Naive thymus-derived CD8-positive, alpha-beta T cell (primary cell): ENCODE results near the gene RNFT2. TPM values are rescaled to one million over a fixed set of nuclear protein-coding genes. Genes with fewer than 3 reads are reported as not detected.

Source experiments
- ATAC-seq, 2 donors: fragments of 150-1000 bp; cut with Tn5 transposase in 1 of 2; sonication (Bioruptor Pico), chemical (Tn5 transposase) in 1 of 2; 1 replicate in 1 of 2; 2 replicates in 1 of 2; pipeline ENCODE4 v1.10.0; 2021; ENCODE audit warnings: mild to moderate bottlenecking in 2 of 2, moderate library complexity in 2 of 2
- POLR2A ChIA-PET: fragments of 350-600 bp; sonication (Branson Sonifier 250); formaldehyde crosslinking; loops from one replicate; lab custom pipeline; 2021; ENCODE audit warnings: antibody characterized with exemption; lab: Charles Lee
- DNase-seq, 10 donors: peaks; one replicate each; pipeline versions ENCODE4 v3.0.0 to v3.0.0-alpha.2; 2020 to 2022
- H3K27ac Mint-ChIP-seq, 10 donors: one replicate each; pipeline ENCODE4 v1.8.0; 2020 to 2022; ENCODE audit warnings: mild to moderate bottlenecking in 10 of 10, mixed read lengths in 10 of 10, moderate library complexity in 4 of 10, inconsistent platforms in 1 of 10
- H3K27me3 Mint-ChIP-seq, 5 donors: one replicate each; pipeline ENCODE4 v1.8.0; 2021 to 2022; ENCODE audit warnings: mixed read lengths in 5 of 5
- H3K36me3 Mint-ChIP-seq, 3 donors: one replicate each; pipeline ENCODE4 v1.8.0; 2020 to 2022; ENCODE audit warnings: mixed read lengths in 3 of 3, mild to moderate bottlenecking in 2 of 3, inconsistent platforms in 1 of 3
- H3K4me1 Mint-ChIP-seq, 4 donors: one replicate each; pipeline ENCODE4 v1.8.0; 2021 to 2022; ENCODE audit warnings: mixed read lengths in 4 of 4
- H3K4me3 Mint-ChIP-seq, 10 donors: one replicate each; pipeline ENCODE4 v1.8.0; 2020 to 2022; ENCODE audit warnings: mild to moderate bottlenecking in 10 of 10, mixed read lengths in 10 of 10, moderate library complexity in 6 of 10, inconsistent platforms in 1 of 10
- H3K9me3 Mint-ChIP-seq, 9 donors: one replicate each; pipeline ENCODE4 v1.8.0; 2020 to 2022; ENCODE audit warnings: mixed read lengths in 9 of 9, mild to moderate bottlenecking in 3 of 9, inconsistent platforms in 1 of 9, moderate library complexity in 1 of 9
- polyA plus RNA-seq, 3 donors: library from polyadenylated mRNA; unstranded; fragments of 300-500 nt; fragmentation: Illumina TruSeq; gene quantifications; one replicate each; pipeline ENCODE4 v1.2.3, GENCODE V29; 2021
- total RNA-seq, 8 experiments: library from RNA in 2 of 8; stranded (reverse) in 2 of 8; gene quantifications; one replicate each; pipeline ENCODE4 v1.2.3 and lab custom pipeline; 2021 to 2026

Gene RNFT2
- total and polyA plus RNA-seq, 5 experiments from 2014 or later, result 1.9 to 7.2 (median 2.4) TPM

DNA sequence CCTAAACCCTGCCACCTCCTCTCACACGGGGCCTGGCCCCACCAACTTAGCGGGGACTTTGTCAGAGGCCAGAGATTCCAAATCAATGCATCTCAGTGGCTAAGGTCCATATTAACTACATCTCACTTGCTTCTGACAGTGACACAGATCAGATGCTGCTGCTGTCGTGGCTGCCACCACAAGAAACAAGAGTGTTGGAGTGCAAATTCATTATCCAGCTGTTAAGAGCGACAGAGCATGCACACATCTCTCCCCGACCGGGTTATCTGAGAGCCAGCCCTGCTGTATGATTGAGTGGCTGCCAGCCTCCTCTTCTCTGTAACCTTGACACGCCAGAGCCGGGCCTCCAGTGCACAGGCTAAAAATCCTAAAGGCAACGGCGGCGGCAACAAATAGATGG lies 40.4 kb upstream of the RNFT2 start:
- no peak overlapping the region for H3K4me3 Mint-ChIP-seq
- H3K4me1 Mint-ChIP-seq, result peaks cover 3 to 33% (median 16%) of the 10 kb centered on the region in 4 donors
- POLR2A ChIA-PET, result no interaction called here
- ATAC-seq (no peak), DNase-seq (no peak)
- no peaks in the 10 kb centered on the region for H3K36me3 Mint-ChIP-seq
- H3K9me3 Mint-ChIP-seq, result no peaks in the 10 kb centered on the region
- peaks cover 15 to 41% (median 27%) of the 10 kb centered on the region in 5 donors for H3K27me3 Mint-ChIP-seq
- peak overlapping the region in 2 of 10 donors; percentile 24 to 52 for H3K27ac Mint-ChIP-seq

- peaks cover 3 to 30% (median 14%) of the 10 kb centered on the region in 4 donors for H3K4me1 Mint-ChIP-seq
- H3K27me3 Mint-ChIP-seq, result peaks cover 12 to 40% (median 25%) of the 10 kb centered on the region in 5 donors
- H3K4me3 Mint-ChIP-seq, result no peak overlapping the region
- H3K9me3 Mint-ChIP-seq, result no peaks in the 10 kb centered on the region
- ATAC-seq (no peak), DNase-seq (no peak)
- no peak overlapping the region for H3K27ac Mint-ChIP-seq
- H3K36me3 Mint-ChIP-seq, result no peaks in the 10 kb centered on the region
- POLR2A ChIA-PET, result no interaction called here
These were observed 40.0 kb upstream of the RNFT2 start for GRCh38 chr12:116698116-116698515.

DNA sequence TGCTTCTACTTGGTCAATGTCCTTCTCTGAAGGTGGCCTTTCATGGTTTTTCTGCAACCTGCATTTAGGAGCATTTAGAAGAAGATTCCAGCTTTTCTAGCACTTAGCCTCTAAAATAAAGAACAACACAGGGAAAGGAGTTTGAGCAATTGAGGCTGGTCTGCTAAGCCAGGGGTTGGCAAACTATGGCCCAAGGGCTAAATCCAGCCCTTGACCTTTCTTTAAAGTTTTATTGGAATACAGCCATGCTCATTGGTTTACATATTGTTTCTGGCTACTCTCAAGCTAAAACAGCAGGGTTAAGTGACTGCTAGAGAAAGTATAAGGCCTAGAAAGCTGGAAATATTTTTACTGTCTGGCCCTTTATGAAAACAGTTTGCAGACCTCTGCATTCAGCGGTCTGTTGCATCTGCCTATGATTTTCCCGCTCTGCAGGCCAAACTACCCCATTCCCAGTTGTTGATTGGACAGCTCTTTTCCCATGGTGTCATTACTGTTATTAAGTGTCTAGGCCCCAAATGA lies 39.5 kb upstream of the RNFT2 start:
- DNase-seq, result no peak
- no peaks in the 10 kb centered on the region for H3K36me3 Mint-ChIP-seq
- H3K4me1 Mint-ChIP-seq, result peaks cover 4 to 27% (median 12%) of the 10 kb centered on the region in 4 donors
- H3K27me3 Mint-ChIP-seq, result peaks cover 15 to 40% (median 25%) of the 10 kb centered on the region in 5 donors
- H3K9me3 Mint-ChIP-seq, result no peaks in the 10 kb centered on the region
- H3K4me3 Mint-ChIP-seq, result no peak overlapping the region
- no peak for ATAC-seq
- POLR2A ChIA-PET, result no interaction called here
- H3K27ac Mint-ChIP-seq, result no peak overlapping the region

GRCh38 chr12:116700066-116700465 lies 38.0 kb upstream of the RNFT2 start:
- no peak for ATAC-seq
- H3K27me3 Mint-ChIP-seq, result peaks cover 9 to 27% (median 15%) of the 10 kb centered on the region in 5 donors
- no peak overlapping the region for H3K27ac Mint-ChIP-seq
- H3K36me3 Mint-ChIP-seq, result no peaks in the 10 kb centered on the region
- POLR2A ChIA-PET, result no interaction called here
- DNase-seq, result no peak
- no peak overlapping the region for H3K4me3 Mint-ChIP-seq
- H3K9me3 Mint-ChIP-seq, result no peaks in the 10 kb centered on the region
- peaks cover 2 to 13% (median 6%) of the 10 kb centered on the region in 4 donors for H3K4me1 Mint-ChIP-seq

DNA sequence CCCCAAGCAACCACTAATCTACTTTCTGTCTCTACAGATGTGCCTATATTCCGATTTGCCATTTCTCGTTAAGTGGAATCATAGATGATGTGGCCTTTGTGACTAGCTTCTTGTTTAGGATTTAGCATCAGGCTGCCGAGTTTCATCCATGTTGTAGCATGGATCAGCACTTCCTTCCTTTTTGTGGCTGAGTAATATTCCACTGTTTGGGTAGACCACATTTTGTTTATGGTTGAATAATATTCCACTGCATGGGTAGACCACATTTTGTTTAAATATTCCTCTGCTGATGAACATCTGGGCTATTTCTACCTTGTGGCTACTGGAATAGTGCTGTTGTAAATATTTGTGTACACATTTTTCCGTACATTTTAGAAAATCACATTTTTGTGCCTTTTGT lies 36.7 kb upstream of the RNFT2 start:
- ATAC-seq (no peak), DNase-seq (no peak)
- POLR2A ChIA-PET, result no interaction called here
- Mint-ChIP-seq H3K36me3 (no peaks in the 10 kb centered on the region), H3K4me3 (no peak overlapping the region), H3K27ac (no peak overlapping the region), H3K27me3 (peaks cover 5 to 14% (median 6%) of the 10 kb centered on the region in 5 donors), H3K9me3 (no peaks in the 10 kb centered on the region), H3K4me1 (peaks cover 2 to 6% (median 2%) of the 10 kb centered on the region in 4 donors)

DNA sequence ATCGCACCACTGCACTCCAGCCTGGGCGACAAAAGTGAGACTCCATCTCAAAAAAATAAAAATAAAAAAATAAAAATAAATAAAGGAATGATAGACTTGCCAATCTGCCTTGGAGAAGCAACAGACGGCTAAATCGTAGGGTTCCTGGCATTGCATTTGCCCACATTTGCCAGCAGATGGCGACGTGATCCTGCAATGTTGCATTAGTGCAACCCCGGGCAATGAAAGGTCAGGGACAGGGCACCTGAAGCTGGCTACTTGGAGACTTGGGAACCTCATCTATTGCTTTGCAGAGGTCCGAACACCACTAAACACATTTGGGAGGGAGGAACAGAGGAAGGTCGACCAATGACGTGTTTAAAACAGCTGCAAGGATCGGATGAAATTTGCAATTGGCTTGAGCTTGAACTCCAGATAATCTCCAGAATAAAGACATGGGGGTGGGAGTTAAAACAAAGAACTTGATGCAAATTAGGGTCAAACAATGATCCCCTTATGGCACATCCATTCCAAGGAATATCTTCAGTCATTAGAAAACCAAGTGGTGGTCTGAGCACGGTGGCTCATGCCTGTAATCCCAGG lies 34.8 kb upstream of the RNFT2 start:
- H3K36me3 Mint-ChIP-seq, result no peaks in the 10 kb centered on the region
- POLR2A ChIA-PET, result no interaction called here
- peaks cover 2 to 9% (median 4%) of the 10 kb centered on the region in 5 donors for H3K27me3 Mint-ChIP-seq
- peak overlapping the region in 1 of 10 donors; percentile 55 for H3K4me3 Mint-ChIP-seq
- H3K9me3 Mint-ChIP-seq, result no peaks in the 10 kb centered on the region
- ATAC-seq (peak; percentile 58 to 79), DNase-seq (peak; percentile 40 to 81 (median 58))
- peak overlapping the region in 1 of 10 donors; percentile 74 for H3K27ac Mint-ChIP-seq
- H3K4me1 Mint-ChIP-seq, result peaks cover 2 to 8% (median 7%) of the 10 kb centered on the region in 4 donors

DNA sequence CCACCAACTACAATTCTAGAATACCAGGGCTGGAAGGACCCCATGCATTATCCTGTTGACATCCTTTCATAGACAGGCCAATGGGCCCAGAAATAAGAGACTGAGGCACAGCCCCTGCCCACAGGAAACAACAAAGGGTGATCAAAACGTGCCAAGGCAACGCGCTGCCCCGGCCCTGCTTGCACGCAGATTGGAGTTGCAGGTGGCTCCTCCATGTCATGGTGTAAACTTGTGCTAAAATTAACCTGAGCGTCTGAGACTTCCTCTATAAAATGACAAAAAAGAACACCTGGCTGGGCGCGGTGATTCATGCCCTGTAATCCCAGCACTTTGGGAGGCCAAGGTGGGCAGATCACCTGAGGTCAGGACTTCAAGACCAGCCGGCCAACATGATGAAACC lies 30.4 kb upstream of the RNFT2 start:
- Mint-ChIP-seq H3K27me3 (peaks cover 2 to 18% (median 4%) of the 10 kb centered on the region in 5 donors), H3K9me3 (no peaks in the 10 kb centered on the region), H3K4me1 (peaks cover 8 to 18% (median 17%) of the 10 kb centered on the region in 4 donors), H3K27ac (peak overlapping the region in 1 of 10 donors; percentile 44), H3K4me3 (no peak overlapping the region), H3K36me3 (no peaks in the 10 kb centered on the region)
- POLR2A ChIA-PET, result no interaction called here
- no peak for ATAC-seq
- DNase-seq, result no peak

DNA sequence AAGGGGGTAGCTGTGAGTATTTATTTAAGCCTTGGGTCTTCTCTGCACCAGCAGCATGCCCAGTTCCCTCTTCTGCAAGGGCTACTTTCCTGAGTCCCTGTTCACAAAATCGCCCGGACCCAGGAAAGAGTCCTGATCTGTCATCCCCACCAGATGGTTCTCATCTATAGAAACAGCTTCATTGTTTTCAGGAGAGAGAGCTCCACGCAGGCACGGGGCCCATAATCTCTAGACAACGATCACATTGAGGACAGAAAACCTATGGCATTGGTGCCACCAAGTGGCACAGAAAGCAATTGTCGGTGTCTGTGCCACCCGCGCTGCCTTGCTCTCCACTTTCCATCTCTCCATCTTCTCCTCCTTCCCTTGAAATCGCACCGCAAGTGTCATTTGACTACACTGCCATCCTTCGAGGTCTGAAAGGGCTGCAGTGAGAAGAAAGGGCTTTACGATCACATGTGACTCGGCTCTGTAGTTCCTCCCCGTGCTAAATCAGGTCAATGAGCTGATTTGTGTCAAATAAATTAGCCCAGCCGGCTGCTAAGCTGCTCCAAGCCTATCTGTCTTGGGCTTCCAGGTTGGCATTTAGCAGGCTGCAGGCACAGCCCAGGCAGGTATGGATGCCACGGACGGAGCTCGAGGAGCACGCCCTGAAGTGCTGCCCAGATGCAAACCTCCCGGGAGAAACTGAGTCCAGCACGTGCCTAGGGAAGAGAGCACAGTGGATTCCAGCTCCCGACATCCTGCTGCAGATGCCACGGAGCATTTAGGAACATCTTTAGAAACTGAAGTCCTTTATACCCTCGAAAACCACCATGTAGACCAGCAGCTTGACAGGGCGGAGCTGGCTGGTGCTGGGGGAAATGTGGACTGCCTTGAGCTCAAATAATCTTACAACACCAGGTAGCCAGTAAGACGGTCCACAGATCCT lies 29.0 kb upstream of the RNFT2 start:
- POLR2A ChIA-PET, result interaction anchor here (0.5 to 0.6 kb wide), 2 partner anchors 17 to 375 kb away, joined by 5 to 6 read pairs; no protein-coding TSS in a partner anchor
- peak overlapping the region; percentile 2 to 74 (median 58) for H3K4me3 Mint-ChIP-seq
- peaks cover 0 to 2% (median 0%) of the 10 kb centered on the region in 3 donors for H3K36me3 Mint-ChIP-seq
- H3K4me1 Mint-ChIP-seq, result peaks cover 7 to 15% (median 13%) of the 10 kb centered on the region in 4 donors
- H3K27ac Mint-ChIP-seq, result peak overlapping the region in 4 of 10 donors; percentile 34 to 54 (median 42)
- peaks cover 0 to 8% (median 2%) of the 10 kb centered on the region in 5 donors for H3K27me3 Mint-ChIP-seq
- DNase-seq, result peak; percentile 24 to 69 (median 48)
- ATAC-seq, result peak; percentile 90 to 96
- H3K9me3 Mint-ChIP-seq, result no peaks in the 10 kb centered on the region

DNA sequence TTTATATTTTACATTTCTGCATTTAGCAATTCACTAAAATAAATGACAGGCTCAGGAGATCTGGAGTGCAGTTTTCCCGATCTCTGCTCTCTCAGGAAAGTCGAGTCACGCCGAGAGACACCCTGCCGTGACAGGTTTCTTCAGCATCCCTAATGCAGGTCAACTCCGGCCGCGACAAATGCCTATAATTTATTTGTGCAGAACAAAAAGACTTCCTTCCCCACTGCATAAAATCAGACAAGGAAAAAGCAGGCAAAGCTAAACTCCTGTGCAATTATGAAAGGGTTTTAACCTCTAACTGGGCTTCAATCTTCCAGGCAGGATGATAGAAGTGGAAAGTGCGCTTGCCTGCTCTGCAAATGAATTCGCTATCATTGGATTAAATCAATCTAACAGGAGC lies 28.3 kb upstream of the RNFT2 start:
- no peak for ATAC-seq
- Mint-ChIP-seq H3K27ac (no peak overlapping the region), H3K4me3 (no peak overlapping the region), H3K36me3 (peaks cover 0 to 4% (median 0%) of the 10 kb centered on the region in 3 donors), H3K4me1 (peaks cover 7 to 17% (median 13%) of the 10 kb centered on the region in 4 donors), H3K9me3 (no peaks in the 10 kb centered on the region), H3K27me3 (peaks cover 0 to 8% (median 2%) of the 10 kb centered on the region in 5 donors)
- no peak for DNase-seq
- POLR2A ChIA-PET, result interaction anchor here (0.5 to 0.6 kb wide), 2 partner anchors 17 to 53 kb away, joined by 3 to 6 read pairs; no protein-coding TSS in a partner anchor

DNA sequence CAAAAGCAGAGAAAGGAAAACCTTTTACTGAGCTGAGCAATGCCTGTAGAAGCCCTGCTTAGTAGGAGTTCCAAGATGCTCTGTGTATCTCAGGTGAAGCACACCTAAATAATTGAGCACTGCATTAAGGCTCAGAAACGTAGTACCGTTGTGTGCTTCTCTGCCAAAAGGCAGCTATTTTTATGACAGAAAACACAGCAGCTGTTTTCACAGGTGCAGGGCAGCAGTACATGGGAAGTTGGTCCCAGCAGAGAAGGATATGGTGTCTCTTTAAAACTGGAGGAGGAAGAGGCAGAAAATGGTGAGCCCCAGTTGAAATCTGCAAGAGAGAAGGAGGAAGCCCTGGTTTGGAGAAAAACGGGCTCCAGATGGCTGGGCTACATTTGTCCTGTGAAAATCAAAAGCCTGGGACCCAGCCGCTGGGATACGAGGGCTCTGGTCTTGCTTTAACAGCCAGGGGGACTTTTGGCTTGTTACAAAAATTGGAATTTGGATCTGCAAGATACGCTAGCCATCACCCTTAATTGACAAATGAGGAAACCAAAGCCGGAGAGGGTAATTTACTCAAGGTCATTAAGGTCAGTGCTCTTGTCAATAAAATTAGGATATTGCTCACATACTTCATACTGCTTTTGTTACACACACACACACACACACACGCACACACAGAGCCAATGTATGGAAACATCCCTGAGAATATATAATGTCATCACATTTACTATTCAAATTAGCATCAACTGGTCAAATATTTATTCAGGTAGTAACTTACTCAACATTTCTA lies 27.6 kb upstream of the RNFT2 start:
- Mint-ChIP-seq H3K4me1 (peaks cover 7 to 17% (median 13%) of the 10 kb centered on the region in 4 donors), H3K4me3 (no peak overlapping the region), H3K27me3 (peaks cover 0 to 8% (median 2%) of the 10 kb centered on the region in 5 donors), H3K27ac (peak overlapping the region in 4 of 10 donors; percentile 11 to 69 (median 52)), H3K9me3 (no peaks in the 10 kb centered on the region), H3K36me3 (peaks cover 0 to 9% (median 0%) of the 10 kb centered on the region in 3 donors)
- POLR2A ChIA-PET, result interaction anchor here (0.5 kb wide), 1 partner anchor 52 kb away, joined by 3 read pairs; no protein-coding TSS in a partner anchor
- no peak for ATAC-seq
- no peak for DNase-seq

DNA sequence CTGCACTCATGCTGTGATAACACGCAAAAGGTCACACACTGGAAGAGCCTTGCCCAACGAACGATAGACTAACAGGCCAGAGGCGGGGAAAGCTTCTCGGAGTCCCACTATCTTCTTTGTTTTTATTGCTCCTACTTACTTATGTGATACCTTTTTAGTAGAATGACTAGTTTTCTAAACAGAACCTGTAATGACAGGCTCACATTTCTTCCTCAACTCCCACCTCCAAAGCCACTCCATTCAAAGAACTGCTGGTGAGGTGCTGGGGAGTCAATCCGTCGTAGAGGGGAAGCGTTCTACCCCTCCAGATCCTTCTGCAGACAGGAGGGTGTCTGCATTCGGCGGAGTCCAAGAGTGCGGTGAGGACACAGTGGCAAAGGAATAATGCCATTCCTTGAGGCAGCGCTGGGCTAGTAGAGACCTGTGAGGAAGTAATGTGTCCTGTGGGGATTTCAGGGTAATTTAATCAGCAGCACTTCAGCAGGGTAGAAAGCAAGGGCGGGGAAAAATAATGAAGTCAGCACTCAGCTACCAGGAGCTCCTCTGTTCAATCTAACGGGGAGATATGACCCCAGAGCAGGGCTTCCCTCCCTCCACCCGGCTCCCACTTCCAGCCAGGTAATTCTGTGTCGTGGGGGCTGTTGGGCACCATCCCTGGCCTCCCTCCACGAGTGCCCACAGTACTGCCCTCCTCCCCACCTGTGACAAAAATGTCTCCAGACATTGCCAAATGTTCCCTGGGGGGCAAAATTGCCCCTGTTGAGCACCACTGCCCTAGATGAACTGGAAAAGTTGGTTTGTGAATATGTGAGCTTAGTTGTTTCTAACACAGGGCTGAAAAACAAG lies 25.4 kb upstream of the RNFT2 start:
- H3K4me1 Mint-ChIP-seq, result peaks cover 7 to 16% (median 12%) of the 10 kb centered on the region in 4 donors
- POLR2A ChIA-PET, result no interaction called here
- no peak overlapping the region for H3K4me3 Mint-ChIP-seq
- H3K27ac Mint-ChIP-seq, result peak overlapping the region in 5 of 10 donors; percentile 8 to 65 (median 33)
- H3K27me3 Mint-ChIP-seq, result peaks cover 0 to 8% (median 0%) of the 10 kb centered on the region in 5 donors
- H3K9me3 Mint-ChIP-seq, result no peaks in the 10 kb centered on the region
- DNase-seq (no peak), ATAC-seq (no peak)
- peaks cover 0 to 30% (median 2%) of the 10 kb centered on the region in 3 donors for H3K36me3 Mint-ChIP-seq
